Kidney epithelial cell (primary cell): ENCODE data around the gene SIVA1. TPM values are rescaled to one million over a fixed set of nuclear protein-coding genes. Genes with fewer than 3 reads are reported as not detected.

Source experiments
- DNase-seq: peaks from one replicate; pipeline ENCODE4 v3.0.0-alpha.2; 2010; ENCODE audit warnings: low read depth
- H3K27me3 ChIP-seq: 2 replicates; pipeline ENCODE4 v1.6.0; 2011; ENCODE audit warnings: low read length; ENCODE audit not compliant: control insufficient read depth, insufficient read depth
- H3K36me3 ChIP-seq: 2 replicates; pipeline ENCODE4 v1.5.1; 2011; ENCODE audit warnings: low read length; ENCODE audit not compliant: control insufficient read depth, insufficient read depth
- H3K4me3 ChIP-seq: 2 replicates; pipeline ENCODE4 v1.5.1; 2011; ENCODE audit warnings: low read depth, mild to moderate bottlenecking, control low read depth, low read length
- CTCF ChIP-seq: IDR thresholded peaks from 2 replicates; pipeline ENCODE4 v1.5.1; 2011; ENCODE audit warnings: mild to moderate bottlenecking, moderate library complexity, low read length, control low read depth, inconsistent platforms; ENCODE audit not compliant: insufficient read depth, poor library complexity, severe bottlenecking
- total RNA-seq: library from RNA; depleted of rRNA; stranded (reverse); fragments of >200 nt; gene quantifications from 2 replicates; pipeline ENCODE4 v1.2.3, GENCODE V29; 2015

The SIVA1 gene
- total RNA-seq, 1 donor from 2014 or later = 222 TPM

GRCh38 chr14:104752423-104752734 is 568 bp upstream of the SIVA1 start:
- DNase-seq = no peak
- no peak for TF ChIP-seq CTCF
- Histone ChIP-seq H3K27me3 (no peaks in the 10 kb centered on the region), H3K36me3 (no peaks in the 10 kb centered on the region), H3K4me3 (peak overlapping the region; percentile 88)

GRCh38 chr14:104753528-104754212 is 723 bp downstream of the SIVA1 start:
- Histone ChIP-seq H3K27me3 (no peaks in the 10 kb centered on the region), H3K4me3 (peak overlapping the region; percentile 88), H3K36me3 (no peaks in the 10 kb centered on the region)
- TF ChIP-seq CTCF = no peak
- no peak for DNase-seq

GRCh38 chr14:104754213-104754851 is 1.4 kb downstream of the SIVA1 start:
- Histone ChIP-seq H3K27me3 (no peaks in the 10 kb centered on the region), H3K36me3 (no peaks in the 10 kb centered on the region), H3K4me3 (peak overlapping the region; percentile 88)
- DNase-seq = no peak
- TF ChIP-seq CTCF = no peak

- no peaks in the 10 kb centered on the region for H3K36me3 ChIP-seq
- no peak for DNase-seq
- no peak for TF ChIP-seq CTCF
Observed at GRCh38 chr14:104755621-104756020, 2.7 kb downstream of the SIVA1 start.

GRCh38 chr14:104756477-104757237 is 3.7 kb downstream of the SIVA1 start:
- DNase-seq = no peak
- Histone ChIP-seq H3K27me3 (no peaks in the 10 kb centered on the region), H3K36me3 (no peaks in the 10 kb centered on the region), H3K4me3 (no peak overlapping the region)
- TF ChIP-seq CTCF = no peak

More at GRCh38 chr14:104755621-104756020, 2.7 kb downstream of the SIVA1 start:
- Histone ChIP-seq H3K4me3 (no peak overlapping the region), H3K27me3 (no peaks in the 10 kb centered on the region)

- Histone ChIP-seq H3K4me3 (no peak overlapping the region), H3K27me3 (no peaks in the 10 kb centered on the region), H3K36me3 (no peaks in the 10 kb centered on the region)
- TF ChIP-seq CTCF = no peak
- no peak for DNase-seq
Observed at GRCh38 chr14:104757238-104757585, 4.3 kb downstream of the SIVA1 start.
